Activated naive CD4-positive, alpha-beta T cell treated with anti-CD3 and anti-CD28 coated beads, Interleukin-2, amount 50 U/mL, for 72 hours (primary cell): ENCODE measurements around the gene COL17A1. TPM values are rescaled to one million over a fixed set of nuclear protein-coding genes. Genes with fewer than 3 reads are reported as not detected.

Source experiments
- ATAC-seq, 2 donors: fragments of 150-1000 bp; cut with Tn5 transposase; 2 replicates each; pipeline ENCODE4 v1.10.0; 2021; ENCODE audit warnings: mild to moderate bottlenecking in 2 of 2, moderate library complexity in 2 of 2
- DNase-seq, 2 donors: peaks; one replicate each; pipeline ENCODE4 v3.0.0; 2021 to 2022; ENCODE audit warnings: low spot score in 2 of 2
- H3K27ac Mint-ChIP-seq, 2 donors: one replicate each; pipeline ENCODE4 v1.8.0; 2022; ENCODE audit warnings: mild to moderate bottlenecking in 2 of 2, mixed read lengths in 2 of 2
- H3K36me3 Mint-ChIP-seq, 2 donors: one replicate each; pipeline ENCODE4 v1.8.0; 2022; ENCODE audit warnings: mixed read lengths in 2 of 2
- H3K9me3 Mint-ChIP-seq, 2 donors: one replicate each; pipeline ENCODE4 v1.8.0; 2022; ENCODE audit warnings: mixed read lengths in 2 of 2
- total RNA-seq, 2 donors: library from RNA; stranded (reverse); gene quantifications; one replicate each; pipeline ENCODE4 v1.2.3, GENCODE V29; 2022

COL17A1 gene
- total RNA-seq, 2 donors from 2014 or later: not detected

- DNase-seq (no peak), ATAC-seq (no peak)
- no peaks in the 10 kb centered on the region for H3K9me3 Mint-ChIP-seq
- no peaks in the 10 kb centered on the region for H3K36me3 Mint-ChIP-seq
- no peak overlapping the region for H3K27ac Mint-ChIP-seq
These were observed 94.1 kb downstream of the COL17A1 start for GRCh38 chr10:103991393-103992128.

GRCh38 chr10:103990531-103990930 lies 95.1 kb downstream of the COL17A1 start:
- DNase-seq (no peak), ATAC-seq (no peak)
- Mint-ChIP-seq H3K36me3 (no peaks in the 10 kb centered on the region), H3K9me3 (no peaks in the 10 kb centered on the region), H3K27ac (no peak overlapping the region)

- Mint-ChIP-seq H3K27ac (no peak overlapping the region), H3K9me3 (no peaks in the 10 kb centered on the region), H3K36me3 (no peaks in the 10 kb centered on the region)
- no peak for DNase-seq
- ATAC-seq: no peak
These were observed 95.6 kb downstream of the COL17A1 start for GRCh38 chr10:103990121-103990520.

- no peaks in the 10 kb centered on the region for H3K36me3 Mint-ChIP-seq
- no peaks in the 10 kb centered on the region for H3K9me3 Mint-ChIP-seq
- ATAC-seq (peak; percentile 34 to 62), DNase-seq (no peak)
- no peak overlapping the region for H3K27ac Mint-ChIP-seq
These were observed 99.3 kb downstream of the COL17A1 start for GRCh38 chr10:103986360-103986759.

- no peak overlapping the region for H3K27ac Mint-ChIP-seq
- no peak for ATAC-seq
These were observed 100.0 kb downstream of the COL17A1 start for GRCh38 chr10:103985726-103986125.

GRCh38 chr10:103983367-103983911 lies 102.2 kb downstream of the COL17A1 start:
- Mint-ChIP-seq H3K27ac (peak overlapping the region; percentile 6 to 40), H3K9me3 (no peaks in the 10 kb centered on the region), H3K36me3 (no peaks in the 10 kb centered on the region)
- DNase-seq (peak in 1 of 2 donors; percentile 13), ATAC-seq (peak; percentile 89 to 94)

More at GRCh38 chr10:103985726-103986125, 100.0 kb downstream of the COL17A1 start:
- DNase-seq: no peak
- Mint-ChIP-seq H3K36me3 (no peaks in the 10 kb centered on the region), H3K9me3 (no peaks in the 10 kb centered on the region)

GRCh38 chr10:103982639-103983038 lies 103.0 kb downstream of the COL17A1 start:
- ATAC-seq: no peak
- no peaks in the 10 kb centered on the region for H3K36me3 Mint-ChIP-seq

More at GRCh38 chr10:103982639-103983038, 103.0 kb downstream of the COL17A1 start:
- DNase-seq: no peak
- no peaks in the 10 kb centered on the region for H3K9me3 Mint-ChIP-seq
- H3K27ac Mint-ChIP-seq: peak overlapping the region in 1 of 2 donors; percentile 40

Other genes starting within 250 kb of the COL17A1 start
- 10 to 100 TPM in 1 of 2 donors, 1 to 10 TPM in 1; 8.7 to 13.7 TPM for gene SH3PXD2A, start 230.3 kb downstream of the COL17A1 start, total RNA-seq
- gene STN1, start 167.7 kb downstream of the COL17A1 start, total RNA-seq: 10 to 100 TPM; 38.6 to 54.5 TPM
- 10 to 100 TPM; 21.7 to 24.1 TPM for gene SLK, start 118.7 kb downstream of the COL17A1 start, total RNA-seq
- 10 to 100 TPM; 14.8 to 19.4 TPM for gene SFR1, start 36.3 kb upstream of the COL17A1 start, total RNA-seq
- gene CFAP43, start 146.5 kb upstream of the COL17A1 start, total RNA-seq: under 1 TPM in 1 of 2 donors, not detected in 1; 0.19 TPM
- gene GSTO1, start 169.0 kb upstream of the COL17A1 start, total RNA-seq: 100 to 1,000 TPM; 232 to 431 TPM
- 1 to 10 TPM; 1.4 to 1.6 TPM for gene GSTO2, start 183.3 kb upstream of the COL17A1 start, total RNA-seq